Sigmoid colon (tissue), 4 donors: Measurements from ENCODE around the gene FGGY.

Source experiments
- POLR2A ChIP-seq, 2 donors: fragments of 450-650 bp; IDR thresholded peaks; one replicate each; pipeline ENCODE4 v1.6.1; 2016; ENCODE audit warnings: antibody characterized with exemption in 2 of 2, mild to moderate bottlenecking in 2 of 2, moderate library complexity in 2 of 2
- POLR2AphosphoS5 ChIP-seq, 4 donors: sonication (generic); formaldehyde crosslinking; IDR thresholded peaks; one replicate each; pipeline ENCODE4 v1.6.1; 2017; ENCODE audit warnings: antibody characterized with exemption in 4 of 4
- TF ChIP-seq, protein P1 (sequence below), 4 experiments: fragments of 450-650 bp in 3 of 4; fragments of 200-600 bp in 1 of 4; IDR thresholded peaks; one replicate each; pipeline ENCODE4 v1.5.1; 2016 to 2019; ENCODE audit warnings: antibody characterized with exemption in 4 of 4, mild to moderate bottlenecking in 3 of 4, moderate library complexity in 2 of 4

DNA sequence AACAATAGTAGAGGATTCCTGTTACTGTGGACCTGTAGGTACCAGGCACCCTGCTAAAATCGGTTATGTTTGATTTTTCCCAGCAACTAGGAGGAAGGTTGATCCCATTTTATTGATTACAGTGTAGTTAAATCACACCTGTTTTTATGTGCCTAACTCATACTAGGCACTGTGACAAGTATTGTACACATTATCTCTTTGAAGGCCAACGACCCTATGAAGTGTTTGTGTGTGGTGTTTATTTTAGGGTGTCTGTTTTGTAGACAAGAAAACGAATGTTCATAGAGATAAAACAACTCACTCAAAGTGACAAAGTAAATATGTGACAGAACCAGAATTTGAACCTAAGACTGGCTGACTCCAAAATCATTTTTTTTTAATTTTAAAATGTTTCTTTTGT lies 49.5 kb downstream of the FGGY start:
- TF ChIP-seq, protein P1, sequence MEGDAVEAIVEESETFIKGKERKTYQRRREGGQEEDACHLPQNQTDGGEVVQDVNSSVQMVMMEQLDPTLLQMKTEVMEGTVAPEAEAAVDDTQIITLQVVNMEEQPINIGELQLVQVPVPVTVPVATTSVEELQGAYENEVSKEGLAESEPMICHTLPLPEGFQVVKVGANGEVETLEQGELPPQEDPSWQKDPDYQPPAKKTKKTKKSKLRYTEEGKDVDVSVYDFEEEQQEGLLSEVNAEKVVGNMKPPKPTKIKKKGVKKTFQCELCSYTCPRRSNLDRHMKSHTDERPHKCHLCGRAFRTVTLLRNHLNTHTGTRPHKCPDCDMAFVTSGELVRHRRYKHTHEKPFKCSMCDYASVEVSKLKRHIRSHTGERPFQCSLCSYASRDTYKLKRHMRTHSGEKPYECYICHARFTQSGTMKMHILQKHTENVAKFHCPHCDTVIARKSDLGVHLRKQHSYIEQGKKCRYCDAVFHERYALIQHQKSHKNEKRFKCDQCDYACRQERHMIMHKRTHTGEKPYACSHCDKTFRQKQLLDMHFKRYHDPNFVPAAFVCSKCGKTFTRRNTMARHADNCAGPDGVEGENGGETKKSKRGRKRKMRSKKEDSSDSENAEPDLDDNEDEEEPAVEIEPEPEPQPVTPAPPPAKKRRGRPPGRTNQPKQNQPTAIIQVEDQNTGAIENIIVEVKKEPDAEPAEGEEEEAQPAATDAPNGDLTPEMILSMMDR (IDR thresholded peaks at IDR 0.05) = no peak
- TF ChIP-seq POLR2AphosphoS5 (IDR thresholded peaks at IDR 0.05) = no peak
- no peak for TF ChIP-seq POLR2A (IDR thresholded peaks at IDR 0.05)
